Gastroesophageal sphincter (tissue), 4 donors: ENCODE measurements around the gene TOX2. TPM values are rescaled to one million over a fixed set of nuclear protein-coding genes. Genes with fewer than 3 reads are reported as not detected.

ENCODE experiments used
- ATAC-seq: fragments of 150-250 bp; one replicate; pipeline ENCODE4 v1.9.1; 2016; ENCODE audit warnings: mild to moderate bottlenecking, moderate library complexity
- H3K27ac ChIP-seq, 4 donors: fragments of 200-600 bp; sonication (generic) in 3 of 4; 1 replicate in 3 of 4; 2 replicates in 1 of 4; pipeline ENCODE4 v1.5.1; 2016 to 2019
- H3K27me3 ChIP-seq: fragments of 200-600 bp; sonication (generic); one replicate; pipeline ENCODE4 v1.5.1; 2019
- H3K36me3 ChIP-seq, 2 donors: fragments of 200-600 bp; sonication (generic); one replicate each; pipeline ENCODE4 v1.5.1; 2019; ENCODE audit warnings: control low read depth in 1 of 2
- H3K4me1 ChIP-seq, 3 donors: fragments of 200-600 bp; sonication (generic); 1 replicate in 2 of 3; 2 replicates in 1 of 3; pipeline ENCODE4 v1.5.1; 2016 to 2019; ENCODE audit warnings: control low read depth in 2 of 3
- H3K4me3 ChIP-seq, 2 donors: fragments of 200-600 bp; sonication (generic); one replicate each; pipeline ENCODE4 v1.5.1; 2019; ENCODE audit warnings: mild to moderate bottlenecking in 1 of 2, moderate library complexity in 1 of 2
- H3K9me3 ChIP-seq, 3 donors: fragments of 200-600 bp; sonication (generic); one replicate each; pipeline ENCODE4 v1.5.1; 2017 to 2019; ENCODE audit warnings: control low read depth in 2 of 3
- EP300 ChIP-seq: sonication (generic); formaldehyde crosslinking; IDR thresholded peaks from one replicate; pipeline ENCODE4 v1.6.1; 2017; ENCODE audit warnings: antibody characterized with exemption, mild to moderate bottlenecking
- POLR2A ChIP-seq, 2 donors: fragments of 450-650 bp; IDR thresholded peaks; one replicate each; pipeline ENCODE4 v1.6.1; 2017; ENCODE audit warnings: antibody characterized with exemption in 2 of 2, mild to moderate bottlenecking in 2 of 2, moderate library complexity in 1 of 2
- POLR2AphosphoS5 ChIP-seq: sonication (generic); formaldehyde crosslinking; IDR thresholded peaks from one replicate; pipeline ENCODE4 v1.6.1; 2017; ENCODE audit warnings: antibody characterized with exemption
- WGBS, 2 donors: methylation state at CpG; one replicate each; pipeline ENCODE4 v1.1.5; 2018; ENCODE audit warnings: low coverage in 1 of 2; 5-methylcytosine and 5-hydroxymethylcytosine counted together
- total RNA-seq, 4 donors: library from RNA; depleted of rRNA; stranded (reverse); fragments of >200 nt; gene quantifications; one replicate each; pipeline ENCODE4 v1.1.0, GENCODE V29; 2016
- TF ChIP-seq, protein P1 (sequence below), 4 experiments: fragments of 200-600 bp in 2 of 4; fragments of 450-650 bp in 2 of 4; sonication (generic) in 1 of 4; IDR thresholded peaks; one replicate each; pipeline ENCODE4 v1.5.1; 2017 to 2019; ENCODE audit warnings: antibody characterized with exemption in 4 of 4, mild to moderate bottlenecking in 2 of 4, moderate library complexity in 2 of 4

Gene TOX2
- total RNA-seq, 4 donors from 2014 or later: 16.4 to 47.8 (median 40.3) TPM

DNA sequence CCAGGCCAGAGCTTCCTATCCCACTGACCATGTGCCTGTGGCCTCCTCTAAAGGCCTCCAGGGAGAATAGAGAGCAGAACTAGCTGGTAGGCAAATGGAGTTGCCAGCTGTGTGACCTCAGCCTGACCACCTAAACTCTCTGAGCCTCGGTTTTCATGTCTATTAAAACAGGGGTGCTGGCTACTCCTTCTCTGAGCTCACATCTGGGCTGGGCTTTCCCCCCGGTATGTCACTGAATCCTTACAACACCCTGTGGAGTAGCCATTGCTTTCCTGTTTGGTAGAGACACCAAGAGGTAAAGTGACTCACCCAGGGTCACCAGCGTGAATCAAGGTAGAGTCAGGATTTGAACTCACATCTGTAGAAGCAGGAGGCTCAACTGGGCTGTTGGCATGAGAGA is 140.2 kb downstream of the TOX2 start:
- Histone ChIP-seq H3K4me3 (no peak overlapping the region), H3K36me3 (peaks cover 0 to 81% of the 10 kb centered on the region in 2 donors), H3K27me3 (no peaks in the 10 kb centered on the region), H3K27ac (no peak overlapping the region), H3K4me1 (no peaks in the 10 kb centered on the region), H3K9me3 (peaks cover 0 to 9% (median 0%) of the 10 kb centered on the region in 3 donors)
- TF ChIP-seq, protein P1, sequence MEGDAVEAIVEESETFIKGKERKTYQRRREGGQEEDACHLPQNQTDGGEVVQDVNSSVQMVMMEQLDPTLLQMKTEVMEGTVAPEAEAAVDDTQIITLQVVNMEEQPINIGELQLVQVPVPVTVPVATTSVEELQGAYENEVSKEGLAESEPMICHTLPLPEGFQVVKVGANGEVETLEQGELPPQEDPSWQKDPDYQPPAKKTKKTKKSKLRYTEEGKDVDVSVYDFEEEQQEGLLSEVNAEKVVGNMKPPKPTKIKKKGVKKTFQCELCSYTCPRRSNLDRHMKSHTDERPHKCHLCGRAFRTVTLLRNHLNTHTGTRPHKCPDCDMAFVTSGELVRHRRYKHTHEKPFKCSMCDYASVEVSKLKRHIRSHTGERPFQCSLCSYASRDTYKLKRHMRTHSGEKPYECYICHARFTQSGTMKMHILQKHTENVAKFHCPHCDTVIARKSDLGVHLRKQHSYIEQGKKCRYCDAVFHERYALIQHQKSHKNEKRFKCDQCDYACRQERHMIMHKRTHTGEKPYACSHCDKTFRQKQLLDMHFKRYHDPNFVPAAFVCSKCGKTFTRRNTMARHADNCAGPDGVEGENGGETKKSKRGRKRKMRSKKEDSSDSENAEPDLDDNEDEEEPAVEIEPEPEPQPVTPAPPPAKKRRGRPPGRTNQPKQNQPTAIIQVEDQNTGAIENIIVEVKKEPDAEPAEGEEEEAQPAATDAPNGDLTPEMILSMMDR (IDR thresholded peaks at IDR 0.05): no peak
- TF ChIP-seq EP300: no peak
- no peak for ATAC-seq
- 90 to 100% methylated on average over 1 to 2 of the region's 3 CpGs for WGBS, 2 donors

DNA sequence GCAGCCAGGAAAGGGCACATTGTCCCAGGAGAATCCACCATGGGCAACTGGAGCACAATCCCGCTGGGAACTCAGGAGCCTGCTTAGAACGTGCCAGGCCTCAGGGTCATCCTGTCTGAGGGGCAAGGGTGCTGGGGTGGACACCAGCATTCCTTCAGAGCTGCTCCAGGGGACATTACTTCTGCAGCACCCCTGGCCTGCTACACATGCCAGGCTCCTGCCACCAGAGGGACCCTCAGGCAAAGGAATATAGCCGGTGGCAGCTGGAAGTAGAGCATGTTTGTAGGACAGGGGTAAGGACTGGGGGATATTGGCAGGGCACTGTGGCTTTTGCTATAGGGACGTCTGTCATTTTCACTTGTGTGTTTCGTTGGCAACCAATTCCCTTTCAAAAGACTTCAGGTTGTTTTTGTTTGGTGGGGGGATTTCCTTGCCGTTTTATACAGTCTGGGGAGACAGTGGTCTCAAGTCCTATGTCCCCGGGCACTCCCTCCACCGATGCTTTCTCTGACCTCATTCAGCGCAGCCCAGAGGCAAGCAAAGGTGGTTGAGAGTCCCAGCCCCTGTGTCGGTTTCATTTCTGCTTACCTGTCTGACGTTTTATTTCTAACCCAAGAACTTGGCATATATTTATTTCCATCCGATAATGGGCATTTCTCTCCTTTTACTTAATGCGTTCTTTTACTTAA is 141.5 kb downstream of the TOX2 start:
- Histone ChIP-seq H3K4me1 (no peaks in the 10 kb centered on the region), H3K27ac (no peak overlapping the region), H3K27me3 (no peaks in the 10 kb centered on the region), H3K4me3 (no peak overlapping the region), H3K9me3 (peaks cover 0 to 9% (median 0%) of the 10 kb centered on the region in 3 donors), H3K36me3 (peaks cover 0 to 76% of the 10 kb centered on the region in 2 donors)
- ATAC-seq: no peak
- no peak for TF ChIP-seq EP300
- TF ChIP-seq, protein P1 (IDR thresholded peaks at IDR 0.05): peak in 1 of 4 experiments; percentile 28
- 72 to 87% methylated on average over 5 to 8 of the region's 13 CpGs for WGBS, 2 donors

- H3K9me3 ChIP-seq: peaks cover 0 to 9% (median 0%) of the 10 kb centered on the region in 3 donors
- H3K36me3 ChIP-seq: peaks cover 0 to 58% of the 10 kb centered on the region in 2 donors
- TF ChIP-seq EP300: no peak
- no peak for TF ChIP-seq POLR2AphosphoS5
- TF ChIP-seq POLR2A (IDR thresholded peaks at IDR 0.05): no peak
- TF ChIP-seq, protein P1 (IDR thresholded peaks at IDR 0.05): no peak
- no peaks in the 10 kb centered on the region for H3K27me3 ChIP-seq
- H3K27ac ChIP-seq: no peak overlapping the region
- no peak for ATAC-seq
- no peaks in the 10 kb centered on the region for H3K4me1 ChIP-seq
- whole genome bisulfite sequencing, 2 donors: 20 to 71% methylated on average over 1 of the region's 5 CpGs
- H3K4me3 ChIP-seq: no peak overlapping the region
Measured at GRCh38 chr20:44057698-44058675, 143.3 kb downstream of the TOX2 start.

- TF ChIP-seq EP300 (no peak), POLR2AphosphoS5 (no peak), POLR2A (IDR thresholded peaks at IDR 0.05) (no peak)
- TF ChIP-seq, protein P1 (IDR thresholded peaks at IDR 0.05): no peak
- H3K27me3 ChIP-seq: no peaks in the 10 kb centered on the region
- no peaks in the 10 kb centered on the region for H3K4me1 ChIP-seq
- H3K36me3 ChIP-seq: peaks cover 0 to 57% of the 10 kb centered on the region in 2 donors
- no peak overlapping the region for H3K27ac ChIP-seq
- H3K9me3 ChIP-seq: no peaks in the 10 kb centered on the region
- no peak overlapping the region for H3K4me3 ChIP-seq
- WGBS, 2 donors: 90 to 93% methylated on average over 3 to 9 of the region's 17 CpGs
- no peak for ATAC-seq
Measured at GRCh38 chr20:44064501-44065400, 150.1 kb downstream of the TOX2 start.
